Esophagus (tissue), 2 donors: ENCODE measurements around the gene RAB36. TPM values are rescaled to one million over a fixed set of nuclear protein-coding genes. Genes with fewer than 3 reads are reported as not detected.
A peak's percentile ranks its signal among the peaks of the same experiment; 100 is the strongest.

Experiments used
- H3K27ac ChIP-seq, 2 donors: one replicate each; pipeline ENCODE4 v1.5.1; 2013; ENCODE audit warnings: low read depth in 2 of 2, mild to moderate bottlenecking in 2 of 2, inconsistent platforms in 1 of 2, low read length in 1 of 2, moderate library complexity in 1 of 2
- H3K27me3 ChIP-seq, 2 donors: one replicate each; pipeline ENCODE4 v1.6.1; 2013; ENCODE audit warnings: low read length in 2 of 2, control low read depth in 1 of 2, mild to moderate bottlenecking in 1 of 2; ENCODE audit not compliant: insufficient read depth in 2 of 2, control insufficient read depth in 1 of 2
- H3K36me3 ChIP-seq, 2 donors: one replicate each; pipeline ENCODE4 v1.6.1; 2013; ENCODE audit warnings: low read length in 1 of 2; ENCODE audit not compliant: control insufficient read depth in 2 of 2, insufficient read depth in 2 of 2
- H3K4me1 ChIP-seq, 2 donors: one replicate each; pipeline ENCODE4 v1.6.1; 2013; ENCODE audit warnings: low read length in 1 of 2; ENCODE audit not compliant: control insufficient read depth in 2 of 2, insufficient read depth in 2 of 2
- H3K4me3 ChIP-seq, 2 donors: one replicate each; pipeline ENCODE4 v1.5.1; 2013; ENCODE audit warnings: low read length in 2 of 2, mild to moderate bottlenecking in 2 of 2, low read depth in 1 of 2, moderate library complexity in 1 of 2
- H3K9me3 ChIP-seq, 2 donors: one replicate each; pipeline ENCODE4 v1.6.1; 2013; ENCODE audit warnings: mild to moderate bottlenecking in 2 of 2, low read depth in 1 of 2, low read length in 1 of 2, moderate library complexity in 1 of 2; ENCODE audit not compliant: control insufficient read depth in 2 of 2, insufficient read depth in 1 of 2
- WGBS, 2 donors: extraction: QIAGEN DNeasy Blood & Tissue Kit; methylation state at CpG; one replicate each; pipeline ENCODE4 v1.1.7; 2013; 5-methylcytosine and 5-hydroxymethylcytosine counted together
- polyA plus RNA-seq, 2 donors: library from polyadenylated mRNA; stranded (reverse); fragments of 200-250 nt; gene quantifications; one replicate each; pipeline ENCODE4 v1.2.3, GENCODE V29; 2013
- donor health status: healthy with polysubstance abuse.
- donor health status: Bipolar disorder and iron deficiency.

The RAB36 gene
- polyA plus RNA-seq, 2 donors: 1.6 to 1.7 TPM

- Histone ChIP-seq H3K27ac (peak overlapping the region; percentile 80 to 88), H3K4me1 (peaks cover 7 to 34% of the 10 kb centered on the region in 2 donors)
- 25 to 31% methylated on average over 25 of the region's 25 CpGs for WGBS, 2 donors
Measured at GRCh38 chr22:23179381-23180299, 34.4 kb downstream of the RAB36 start.

DNA sequence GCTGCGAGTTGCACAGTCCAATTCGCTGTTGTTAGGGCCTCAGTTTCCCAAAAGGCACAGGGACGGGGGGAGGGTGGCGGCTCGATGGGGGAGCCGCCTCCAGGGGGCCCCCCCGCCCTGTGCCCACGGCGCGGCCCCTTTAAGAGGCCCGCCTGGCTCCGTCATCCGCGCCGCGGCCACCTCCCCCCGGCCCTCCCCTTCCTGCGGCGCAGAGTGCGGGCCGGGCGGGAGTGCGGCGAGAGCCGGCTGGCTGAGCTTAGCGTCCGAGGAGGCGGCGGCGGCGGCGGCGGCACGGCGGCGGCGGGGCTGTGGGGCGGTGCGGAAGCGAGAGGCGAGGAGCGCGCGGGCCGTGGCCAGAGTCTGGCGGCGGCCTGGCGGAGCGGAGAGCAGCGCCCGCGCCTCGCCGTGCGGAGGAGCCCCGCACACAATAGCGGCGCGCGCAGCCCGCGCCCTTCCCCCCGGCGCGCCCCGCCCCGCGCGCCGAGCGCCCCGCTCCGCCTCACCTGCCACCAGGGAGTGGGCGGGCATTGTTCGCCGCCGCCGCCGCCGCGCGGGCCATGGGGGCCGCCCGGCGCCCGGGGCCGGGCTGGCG is 35.1 kb downstream of the RAB36 start, which contains the start of gene BCR:
TSS of gene BCR (plus strand) at position 209 of the 592 bp plus-strand sequence. CDS start 452 bp downstream, outside the sequence.
- peaks cover 0 to 4% of the 10 kb centered on the region in 2 donors for H3K36me3 ChIP-seq
- H3K4me1 ChIP-seq: peaks cover 7 to 38% of the 10 kb centered on the region in 2 donors
- H3K27ac ChIP-seq: peak within 1 kb of the TSS; percentile 80 to 88
- 2% methylated on average over 37 to 88 of the region's 88 CpGs for WGBS, 2 donors
- H3K27me3 ChIP-seq: no peaks in the 10 kb centered on the region
- peak within 1 kb of the TSS; percentile 72 to 79 for H3K4me3 ChIP-seq
- H3K9me3 ChIP-seq: peaks cover 0 to 3% of the 10 kb centered on the region in 2 donors

More at GRCh38 chr22:23179381-23180299, 34.4 kb downstream of the RAB36 start:
- Histone ChIP-seq H3K4me3 (peak overlapping the region; percentile 72 to 79), H3K27me3 (no peaks in the 10 kb centered on the region), H3K36me3 (peaks cover 0 to 4% of the 10 kb centered on the region in 2 donors), H3K9me3 (peaks cover 0 to 3% of the 10 kb centered on the region in 2 donors)

GRCh38 chr22:23180893-23181720 is 35.8 kb downstream of the RAB36 start:
- peaks cover 0 to 3% of the 10 kb centered on the region in 2 donors for H3K9me3 ChIP-seq
- WGBS, 2 donors: 11 to 13% methylated on average over 101 to 112 of the region's 112 CpGs
- H3K27ac ChIP-seq: peak overlapping the region; percentile 80 to 83
- H3K4me1 ChIP-seq: peaks cover 7 to 38% of the 10 kb centered on the region in 2 donors
- peak overlapping the region; percentile 72 to 79 for H3K4me3 ChIP-seq
- H3K27me3 ChIP-seq: no peaks in the 10 kb centered on the region
- peaks cover 0 to 4% of the 10 kb centered on the region in 2 donors for H3K36me3 ChIP-seq

- peak overlapping the region; percentile 72 to 79 for H3K4me3 ChIP-seq
- no peaks in the 10 kb centered on the region for H3K27me3 ChIP-seq
- peak overlapping the region in 1 of 2 donors; percentile 87 for H3K27ac ChIP-seq
- no peaks in the 10 kb centered on the region for H3K9me3 ChIP-seq
- WGBS, 2 donors: 43 to 49% methylated on average over 43 of the region's 43 CpGs
- H3K4me1 ChIP-seq: peaks cover 7 to 37% of the 10 kb centered on the region in 2 donors
- H3K36me3 ChIP-seq: peaks cover 0 to 4% of the 10 kb centered on the region in 2 donors
Measured at GRCh38 chr22:23181721-23182308, 36.5 kb downstream of the RAB36 start.

DNA sequence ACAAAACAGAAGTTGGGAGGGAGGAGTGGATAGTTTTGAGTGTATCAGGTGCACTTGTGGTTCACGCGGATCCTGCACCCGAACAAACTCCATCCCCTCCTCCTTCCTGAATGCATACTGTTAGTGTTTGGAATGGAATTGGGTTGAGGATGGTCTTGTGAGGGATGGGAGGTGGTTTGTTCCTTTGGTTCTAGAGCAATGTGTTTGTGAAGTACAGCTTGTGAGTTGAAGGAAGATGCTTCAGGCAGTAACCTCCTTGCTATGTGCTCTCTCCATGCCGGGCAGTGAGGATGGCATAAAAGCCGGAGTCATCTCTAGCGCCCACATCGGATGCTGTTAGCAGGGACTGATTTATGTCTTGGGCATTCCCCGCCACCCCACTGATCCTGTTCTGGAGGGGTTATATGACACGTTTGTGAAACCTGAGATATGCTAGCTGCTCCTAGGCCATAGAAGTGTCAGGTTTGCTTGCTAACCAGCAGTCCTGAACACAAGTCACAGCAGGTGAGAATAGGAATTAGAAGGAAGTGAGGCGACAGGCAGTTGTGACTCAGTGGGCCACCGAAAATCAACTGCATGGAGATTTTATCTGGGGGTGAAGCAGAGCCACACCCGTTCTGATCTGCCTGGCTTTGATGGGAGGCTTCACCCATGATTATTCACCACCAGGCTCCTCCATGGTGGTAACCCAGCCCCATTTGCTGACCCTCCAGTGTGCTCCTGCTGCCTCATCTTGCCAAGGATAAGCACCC is 37.2 kb downstream of the RAB36 start:
- Histone ChIP-seq H3K36me3 (peaks cover 0 to 4% of the 10 kb centered on the region in 2 donors), H3K4me1 (peaks cover 7 to 31% of the 10 kb centered on the region in 2 donors), H3K27ac (peak overlapping the region; percentile 48 to 87), H3K9me3 (no peaks in the 10 kb centered on the region), H3K4me3 (peak overlapping the region; percentile 72 to 79), H3K27me3 (no peaks in the 10 kb centered on the region)
- WGBS, 2 donors: 24 to 30% methylated on average over 12 of the region's 12 CpGs

GRCh38 chr22:23183061-23183698 is 37.9 kb downstream of the RAB36 start:
- Histone ChIP-seq H3K9me3 (no peaks in the 10 kb centered on the region), H3K27ac (peak overlapping the region in 1 of 2 donors; percentile 87), H3K36me3 (peaks cover 0 to 8% of the 10 kb centered on the region in 2 donors), H3K4me1 (peaks cover 7 to 29% of the 10 kb centered on the region in 2 donors), H3K27me3 (no peaks in the 10 kb centered on the region), H3K4me3 (peak overlapping the region; percentile 72 to 79)
- WGBS, 2 donors: 15 to 21% methylated on average over 11 of the region's 11 CpGs

DNA sequence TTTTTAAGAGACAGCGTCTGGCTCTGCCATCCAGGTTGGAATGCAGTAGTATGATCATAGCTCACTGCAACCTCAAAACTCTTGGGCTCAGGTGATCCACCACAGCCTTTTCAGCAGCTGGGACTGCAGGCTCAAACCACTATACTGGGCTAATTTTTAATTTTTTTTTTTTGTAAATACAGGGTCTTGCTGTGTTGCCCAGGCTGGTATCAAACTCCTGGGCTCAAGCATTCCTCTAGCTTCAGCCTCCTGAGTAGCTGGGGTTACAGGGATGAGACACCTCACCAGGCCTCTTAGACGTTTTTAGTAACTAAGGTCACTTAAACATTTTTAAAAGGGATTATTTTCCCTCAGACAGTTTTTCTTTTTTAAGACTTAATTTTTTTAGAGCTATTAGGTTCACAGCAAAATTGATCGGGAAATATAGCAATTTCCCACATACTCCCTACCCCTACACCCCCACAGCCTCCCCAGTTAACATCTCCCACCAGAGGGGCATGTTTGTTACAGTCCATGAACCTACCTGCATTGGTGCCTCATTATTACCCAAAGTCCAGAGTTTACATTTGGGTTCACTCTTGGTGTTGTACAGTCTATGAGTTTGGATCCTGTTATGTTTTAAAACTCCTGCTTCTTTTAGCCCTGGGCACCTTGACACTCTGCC is 39.0 kb downstream of the RAB36 start:
- Histone ChIP-seq H3K9me3 (no peaks in the 10 kb centered on the region), H3K27me3 (no peaks in the 10 kb centered on the region), H3K4me3 (peak overlapping the region in 1 of 2 donors; percentile 72), H3K27ac (no peak overlapping the region), H3K4me1 (peaks cover 7 to 31% of the 10 kb centered on the region in 2 donors), H3K36me3 (peaks cover 0 to 11% of the 10 kb centered on the region in 2 donors)
- WGBS, 2 donors: 65 to 71% methylated on average over 3 of the region's 3 CpGs

GRCh38 chr22:23184764-23185113 is 39.5 kb downstream of the RAB36 start:
- Histone ChIP-seq H3K27me3 (no peaks in the 10 kb centered on the region), H3K4me3 (no peak overlapping the region), H3K36me3 (peaks cover 0 to 11% of the 10 kb centered on the region in 2 donors), H3K27ac (no peak overlapping the region), H3K9me3 (no peaks in the 10 kb centered on the region), H3K4me1 (peaks cover 7 to 26% of the 10 kb centered on the region in 2 donors)
- WGBS, 2 donors: 69 to 72% methylated on average over 5 of the region's 5 CpGs
